Spleen (tissue), 7 donors: ENCODE results near the gene PAN2.

ENCODE experiments used
- POLR2AphosphoS5 ChIP-seq, 3 donors: sonication (generic); formaldehyde crosslinking; IDR thresholded peaks; one replicate each; pipeline ENCODE4 v1.5.1; 2017; ENCODE audit warnings: antibody characterized with exemption in 3 of 3
- TF ChIP-seq, protein P1 (sequence below), 11 experiments: fragments of 200-600 bp in 7 of 11; fragments of 450-650 bp in 4 of 11; sonication (generic) in 4 of 11; IDR thresholded peaks in 8 of 11; conservative IDR thresholded peaks in 3 of 11; 1 replicate in 7 of 11; 2 replicates in 4 of 11; pipeline versions ENCODE4 v1.4.0 to v1.8.0; 2016 to 2021; ENCODE audit warnings: antibody characterized with exemption in 11 of 11, inconsistent platforms in 4 of 11, mild to moderate bottlenecking in 1 of 11
- donor health status: DM: no; HTN: no; CAD: no; lungs with moderate emphysema.
- donor health status: DM: no; HTN: no; CAD: no.
- donor health status: DM: no; HTN: no; CAD: no.

DNA sequence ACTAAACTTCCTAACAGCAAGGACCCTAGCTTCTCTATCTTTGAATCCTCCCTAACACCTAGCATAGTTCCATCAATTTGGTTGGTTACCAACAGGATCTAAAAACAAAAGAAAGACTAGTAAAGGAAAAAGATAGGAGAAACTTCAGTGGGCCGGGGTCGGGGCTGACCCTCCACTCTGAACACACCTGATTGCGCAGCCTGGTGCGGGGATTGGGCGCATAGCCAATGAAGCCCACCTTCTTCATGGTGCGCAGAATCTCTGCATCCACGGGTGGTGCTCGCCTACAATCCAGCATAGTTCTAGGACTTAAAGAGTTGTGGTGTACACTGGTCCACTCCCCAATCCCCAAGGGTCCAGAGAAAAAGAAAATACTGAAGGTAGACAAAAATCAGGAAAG lies 7.7 kb downstream of the PAN2 start:
- TF ChIP-seq, protein P1, sequence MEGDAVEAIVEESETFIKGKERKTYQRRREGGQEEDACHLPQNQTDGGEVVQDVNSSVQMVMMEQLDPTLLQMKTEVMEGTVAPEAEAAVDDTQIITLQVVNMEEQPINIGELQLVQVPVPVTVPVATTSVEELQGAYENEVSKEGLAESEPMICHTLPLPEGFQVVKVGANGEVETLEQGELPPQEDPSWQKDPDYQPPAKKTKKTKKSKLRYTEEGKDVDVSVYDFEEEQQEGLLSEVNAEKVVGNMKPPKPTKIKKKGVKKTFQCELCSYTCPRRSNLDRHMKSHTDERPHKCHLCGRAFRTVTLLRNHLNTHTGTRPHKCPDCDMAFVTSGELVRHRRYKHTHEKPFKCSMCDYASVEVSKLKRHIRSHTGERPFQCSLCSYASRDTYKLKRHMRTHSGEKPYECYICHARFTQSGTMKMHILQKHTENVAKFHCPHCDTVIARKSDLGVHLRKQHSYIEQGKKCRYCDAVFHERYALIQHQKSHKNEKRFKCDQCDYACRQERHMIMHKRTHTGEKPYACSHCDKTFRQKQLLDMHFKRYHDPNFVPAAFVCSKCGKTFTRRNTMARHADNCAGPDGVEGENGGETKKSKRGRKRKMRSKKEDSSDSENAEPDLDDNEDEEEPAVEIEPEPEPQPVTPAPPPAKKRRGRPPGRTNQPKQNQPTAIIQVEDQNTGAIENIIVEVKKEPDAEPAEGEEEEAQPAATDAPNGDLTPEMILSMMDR (IDR thresholded peaks at IDR 0.05 in 8 of 11, conservative IDR thresholded peaks at IDR 0.05 in 3 of 11) = no peak
- no peak for TF ChIP-seq POLR2AphosphoS5 (IDR thresholded peaks at IDR 0.05)
